HL-60 (cell line): ENCODE results near the gene GPD1L.

Source experiments
- CTCF ChIP-seq: IDR thresholded peaks from one replicate; pipeline ENCODE4 v1.5.1; 2011; ENCODE audit warnings: low read length, control low read depth, inconsistent platforms; ENCODE audit not compliant: insufficient read depth
- GABPA ChIP-seq: IDR thresholded peaks from 2 replicates; pipeline ENCODE4 v1.6.1; 2012; ENCODE audit warnings: low read depth
- POLR2AphosphoS5 ChIP-seq: IDR thresholded peaks from 2 replicates; pipeline ENCODE4 v1.6.1; 2012; ENCODE audit warnings: low read depth
- REST ChIP-seq: IDR thresholded peaks from 2 replicates; pipeline ENCODE4 v1.6.1; 2012; ENCODE audit warnings: low read depth; ENCODE audit not compliant: insufficient replicate concordance

GRCh38 chr3:32110233-32110760, 3.9 kb downstream of the GPD1L start:
- TF ChIP-seq CTCF (no peak), POLR2AphosphoS5 (no peak), GABPA (no peak), REST (no peak)
